Glomerular endothelial cell (primary cell): ENCODE measurements around the gene FAM200A. TPM values are rescaled to one million over a fixed set of nuclear protein-coding genes. Genes with fewer than 3 reads are reported as not detected.
"Not testable (repeated sequence)": the region's sequence is repeated elsewhere in the genome, so short reads cannot be mapped to it uniquely, and the experiment has no call there.

Experiments
- DNase-seq: peaks from one replicate; pipeline ENCODE4 v3.0.0-alpha.2; 2011; ENCODE audit warnings: low read depth, low spot score; ENCODE audit errors: extremely low read depth
- total RNA-seq: library from RNA; depleted of rRNA; stranded (reverse); fragments of >200 nt; gene quantifications from 2 replicates; pipeline ENCODE4 v1.2.3, GENCODE V29; 2015

The FAM200A gene
- total RNA-seq, 1 donor from 2014 or later = 3.8 TPM

DNA sequence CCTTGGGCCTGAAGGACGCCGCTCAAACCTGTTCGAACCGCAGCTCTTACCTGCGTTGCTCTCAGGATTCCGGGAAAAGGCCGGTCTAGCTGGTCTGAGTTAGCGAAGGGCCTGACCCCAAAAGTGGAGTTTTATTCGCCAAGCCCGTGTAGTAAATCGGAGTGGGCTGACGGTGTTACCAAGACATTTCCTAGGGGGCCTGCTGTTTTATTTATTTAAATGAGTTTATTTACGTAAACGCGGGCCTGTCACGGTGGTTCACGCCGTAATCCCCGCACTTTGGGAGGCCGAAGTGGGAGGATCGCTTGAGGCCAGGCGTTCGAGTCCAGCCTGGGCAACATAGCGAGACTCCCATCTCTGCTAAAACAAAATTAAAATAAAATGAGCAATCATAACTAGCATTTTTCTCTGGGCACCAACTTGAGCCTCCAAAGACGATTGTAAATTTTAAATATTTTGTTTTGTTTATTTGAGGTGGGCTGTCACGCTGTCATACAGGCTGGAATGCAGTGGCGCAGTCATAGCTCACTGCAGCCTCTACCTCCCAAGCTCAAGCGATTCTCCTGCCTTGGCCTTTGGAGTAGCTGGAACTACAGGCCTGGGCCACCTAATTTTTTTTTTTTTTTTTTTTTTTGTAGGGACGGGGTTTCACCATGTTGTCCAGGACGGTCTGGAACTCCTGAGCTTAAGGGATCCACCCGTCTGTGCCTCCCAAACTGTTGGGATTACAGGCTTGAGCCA, 7.4 kb upstream of the FAM200A start:
- no peak for DNase-seq

DNA sequence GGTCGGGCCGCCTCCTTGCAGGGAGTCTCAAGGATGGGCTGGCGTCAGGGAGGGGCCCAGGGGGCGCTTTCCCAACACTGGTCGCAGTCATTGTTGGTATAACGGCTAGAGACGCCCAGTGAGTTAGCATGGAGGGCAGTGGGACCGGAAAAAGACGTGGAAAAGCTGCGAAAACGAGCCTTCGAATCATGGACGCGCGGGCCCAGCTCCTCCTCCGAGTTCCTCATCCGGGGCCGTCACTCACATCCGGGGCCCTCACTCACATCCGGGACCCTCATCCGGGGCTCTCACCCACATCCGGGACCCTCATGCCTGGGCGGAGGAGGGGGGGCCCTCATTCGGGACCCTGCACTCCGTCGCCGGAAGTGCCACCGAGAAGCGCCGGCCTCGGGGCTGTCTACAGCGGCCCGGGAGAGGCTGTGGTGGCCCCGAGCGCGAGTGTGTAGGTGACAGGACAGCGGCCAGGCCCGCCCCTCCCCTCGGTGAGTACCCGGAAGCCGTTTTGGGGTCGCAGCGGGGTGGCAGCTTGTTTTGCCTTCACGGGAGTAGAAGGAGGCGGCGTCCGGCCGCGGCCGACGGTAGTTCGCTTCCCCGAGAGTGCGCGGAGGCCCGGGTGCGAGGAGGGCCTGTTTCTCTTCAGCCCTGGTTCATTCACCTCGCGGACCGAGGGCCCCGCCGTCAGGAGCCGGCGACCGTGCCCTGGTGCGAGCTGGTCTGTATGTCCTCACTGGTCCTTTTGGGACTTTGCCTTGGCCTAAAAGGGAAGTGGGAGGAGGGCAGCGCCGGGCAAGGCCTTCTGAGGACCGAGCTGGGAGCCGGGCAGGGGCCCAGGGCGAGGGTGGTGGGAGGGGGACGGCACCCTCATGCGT, 6.6 kb upstream of the FAM200A start, which contains the start of gene ZNF655:
Gene ZNF655 (plus strand): TSS at position 337 of the 869 bp plus-strand sequence. CDS start 1,918 bp downstream, outside the sequence.
- no peak for DNase-seq

DNA sequence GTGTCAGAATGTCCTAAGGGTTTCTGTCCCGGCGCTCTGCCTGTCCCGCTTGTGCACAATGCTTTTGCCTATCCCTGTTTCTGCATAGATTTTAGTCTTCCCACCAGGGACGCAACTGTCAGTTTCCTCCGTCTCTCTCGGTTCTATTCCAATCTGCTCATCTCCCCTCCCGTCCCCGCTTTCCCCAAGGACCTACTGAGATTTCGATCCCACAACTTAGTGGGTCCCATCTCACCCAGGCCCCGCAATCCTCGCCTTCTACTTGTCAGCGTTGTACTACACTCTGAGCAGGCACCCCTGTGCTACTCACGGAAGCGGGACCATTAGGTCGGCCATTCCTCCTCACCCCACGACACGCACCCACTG, 6.0 kb upstream of the FAM200A start:
- no peak for DNase-seq

GRCh38 chr7:99557196-99557607, 5.3 kb upstream of the FAM200A start:
- no peak for DNase-seq

GRCh38 chr7:99554939-99555338, 3.0 kb upstream of the FAM200A start:
- DNase-seq = no peak

DNA sequence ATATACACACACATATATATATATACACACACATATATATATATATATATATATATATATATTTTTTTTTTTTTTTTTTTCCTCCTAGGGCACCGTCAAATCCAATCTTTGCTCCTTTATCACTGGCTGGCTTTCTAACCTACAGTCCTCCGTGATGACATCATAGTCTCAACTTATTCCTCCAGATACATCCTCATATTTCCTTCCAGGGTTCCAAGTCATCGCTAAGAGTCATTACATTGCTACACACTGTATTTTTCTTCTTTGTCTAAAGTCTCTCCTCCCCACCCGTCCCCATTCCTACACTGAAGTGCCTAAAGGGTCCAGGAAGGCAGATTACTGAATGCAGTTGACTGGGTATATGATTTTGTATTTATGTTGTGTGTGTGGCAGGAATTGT, 1.1 kb upstream of the FAM200A start:
- DNase-seq = no peak

DNA sequence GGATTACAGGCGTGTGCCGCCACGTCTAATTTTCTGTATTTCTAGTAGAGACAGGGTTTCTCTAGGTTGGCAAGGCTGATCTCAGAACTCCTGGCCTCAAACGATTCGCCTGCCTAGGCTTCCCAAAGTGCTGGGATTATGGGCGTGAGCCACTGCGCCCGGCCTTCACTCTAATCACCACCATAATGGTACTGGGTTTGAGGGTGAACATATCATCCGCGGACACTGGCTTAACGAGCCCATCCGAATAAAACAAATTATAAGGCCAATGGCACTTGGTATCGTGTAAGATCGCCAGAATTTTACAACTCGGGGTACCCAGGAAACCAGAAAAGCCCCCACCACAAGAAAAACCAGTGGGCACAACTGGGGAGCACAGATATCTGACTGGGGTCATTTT, 580 bp downstream of the FAM200A start:
- DNase-seq = no peak

DNA sequence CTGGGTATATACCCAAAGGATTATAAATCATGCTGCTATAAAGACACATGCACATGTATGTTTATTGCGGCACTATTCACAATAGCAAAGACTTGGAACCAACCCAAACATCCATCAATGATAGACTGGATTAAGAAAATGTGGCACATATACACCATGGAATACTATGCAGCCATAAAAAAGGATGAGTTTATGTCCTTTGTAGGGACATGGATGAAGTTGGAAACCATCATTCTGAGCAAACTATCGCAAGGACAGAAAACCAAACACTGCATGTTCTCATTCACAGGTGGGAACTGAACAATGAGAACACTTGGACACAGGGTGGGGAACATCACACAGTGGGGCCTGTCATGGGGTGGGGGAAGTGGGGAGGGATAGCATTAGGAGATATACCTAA, 2.4 kb downstream of the FAM200A start:
- DNase-seq = not testable (repeated sequence)

DNA sequence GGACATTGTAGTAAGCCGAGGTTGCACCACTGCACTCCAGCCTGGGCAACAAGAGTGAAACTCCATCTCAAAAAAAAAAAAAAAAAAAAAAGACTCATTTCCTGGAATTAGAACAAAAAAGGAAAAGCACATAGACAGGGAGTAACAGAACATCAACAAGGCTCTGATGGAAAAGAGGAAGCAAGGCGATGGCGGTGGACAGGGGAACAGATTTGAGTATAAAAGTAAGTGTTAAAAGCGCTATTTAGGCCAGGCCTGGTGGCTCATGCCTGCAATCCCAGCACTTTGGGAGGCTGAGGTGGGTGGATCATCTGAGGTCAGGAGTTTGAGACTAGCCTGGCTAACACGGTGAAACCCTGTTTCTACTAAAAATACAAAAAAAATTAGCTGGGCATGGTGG, 6.6 kb downstream of the FAM200A start:
- DNase-seq = not testable (repeated sequence)

GRCh38 chr7:99543916-99544315, 8.0 kb downstream of the FAM200A start:
- no peak for DNase-seq

- DNase-seq = no peak
Observed at GRCh38 chr7:99543081-99543671, 8.7 kb downstream of the FAM200A start.

DNA sequence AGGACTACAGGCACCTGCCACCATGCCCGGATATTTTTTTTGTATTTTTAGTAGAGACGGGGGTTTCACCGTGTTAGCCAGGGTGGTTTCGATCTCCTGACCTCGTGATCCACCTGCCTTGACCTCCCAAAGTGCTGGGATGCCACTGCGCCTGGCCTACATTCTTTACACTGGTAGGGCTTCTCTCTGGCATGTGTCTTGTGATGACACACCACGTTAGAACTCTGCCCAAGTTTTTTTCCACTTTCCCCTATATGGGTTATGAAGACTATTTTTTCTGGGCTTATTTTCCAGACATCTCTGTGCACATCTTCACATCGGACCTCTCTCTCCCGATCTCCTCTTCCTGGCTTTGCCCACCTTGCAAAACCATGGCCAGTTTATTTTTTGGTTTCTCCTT, 10.7 kb downstream of the FAM200A start:
- no peak for DNase-seq

DNA sequence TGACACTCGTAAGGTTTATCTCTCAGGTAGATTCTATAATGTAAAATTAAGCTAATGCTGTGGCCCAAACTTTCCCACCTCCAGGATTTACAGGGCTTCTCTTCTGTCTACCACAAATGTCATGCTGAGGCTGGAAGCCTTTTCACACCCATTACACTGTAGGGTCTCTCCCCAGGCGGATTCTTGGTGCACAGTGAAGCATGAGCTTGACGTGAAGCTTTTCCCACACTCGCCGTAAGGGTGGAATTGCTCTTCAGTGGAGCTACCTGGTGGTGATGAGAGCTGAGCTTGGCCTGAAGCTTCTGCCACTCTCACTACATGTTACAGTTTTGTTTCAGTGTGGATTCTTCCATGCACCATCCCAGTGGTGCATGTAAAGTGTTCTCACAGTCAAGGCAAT, 11.4 kb downstream of the FAM200A start:
- no peak for DNase-seq

DNA sequence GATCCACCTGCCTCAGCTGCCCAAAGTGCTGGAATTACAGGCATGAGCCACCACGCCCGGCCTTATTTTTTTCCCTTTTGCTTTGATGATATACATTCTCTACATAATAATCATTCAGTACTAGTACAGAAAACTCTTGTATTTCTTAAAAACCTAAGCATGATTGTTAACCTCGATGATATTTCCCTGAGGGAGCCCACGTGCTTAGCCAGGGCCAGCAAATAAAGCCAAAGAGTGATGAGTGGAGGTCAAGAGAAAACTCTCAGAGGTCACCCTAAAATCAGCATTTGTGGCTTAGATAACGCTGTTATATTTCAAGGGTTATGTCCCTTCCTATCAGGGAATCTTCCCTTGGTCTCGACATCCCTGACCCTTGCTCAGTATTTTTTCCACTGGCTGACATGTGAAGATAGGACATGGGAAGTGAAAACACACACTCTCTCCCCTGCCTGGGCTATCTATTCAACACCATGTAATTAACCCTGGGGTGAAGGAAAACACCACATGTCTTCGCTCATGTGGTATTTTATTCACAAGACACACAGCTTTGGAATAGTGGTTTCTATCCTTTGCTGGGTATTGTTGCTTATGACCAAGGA, 12.6 kb downstream of the FAM200A start:
- no peak for DNase-seq

DNA sequence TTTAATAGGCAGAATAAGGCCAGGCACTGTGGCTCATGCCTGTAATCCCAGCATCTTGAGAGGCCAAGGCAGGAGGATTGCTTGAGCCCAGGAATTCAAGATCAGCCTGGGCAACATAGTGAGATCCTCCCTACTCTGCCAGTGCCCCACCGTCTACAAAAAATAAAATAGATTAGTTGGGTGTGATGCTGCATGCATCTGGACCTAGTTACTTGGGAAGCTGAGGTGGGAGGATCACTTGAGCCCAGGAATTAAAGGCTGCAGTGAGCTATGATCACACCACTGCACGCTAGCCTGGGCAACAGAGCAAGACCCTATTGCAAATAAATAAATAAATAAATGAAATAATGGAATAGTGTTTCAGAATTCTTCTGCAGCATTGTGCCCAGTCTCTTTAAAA, 16.2 kb downstream of the FAM200A start:
- no peak for DNase-seq

- no peak for DNase-seq
Observed at GRCh38 chr7:99531354-99531765, 20.6 kb downstream of the FAM200A start.

DNA sequence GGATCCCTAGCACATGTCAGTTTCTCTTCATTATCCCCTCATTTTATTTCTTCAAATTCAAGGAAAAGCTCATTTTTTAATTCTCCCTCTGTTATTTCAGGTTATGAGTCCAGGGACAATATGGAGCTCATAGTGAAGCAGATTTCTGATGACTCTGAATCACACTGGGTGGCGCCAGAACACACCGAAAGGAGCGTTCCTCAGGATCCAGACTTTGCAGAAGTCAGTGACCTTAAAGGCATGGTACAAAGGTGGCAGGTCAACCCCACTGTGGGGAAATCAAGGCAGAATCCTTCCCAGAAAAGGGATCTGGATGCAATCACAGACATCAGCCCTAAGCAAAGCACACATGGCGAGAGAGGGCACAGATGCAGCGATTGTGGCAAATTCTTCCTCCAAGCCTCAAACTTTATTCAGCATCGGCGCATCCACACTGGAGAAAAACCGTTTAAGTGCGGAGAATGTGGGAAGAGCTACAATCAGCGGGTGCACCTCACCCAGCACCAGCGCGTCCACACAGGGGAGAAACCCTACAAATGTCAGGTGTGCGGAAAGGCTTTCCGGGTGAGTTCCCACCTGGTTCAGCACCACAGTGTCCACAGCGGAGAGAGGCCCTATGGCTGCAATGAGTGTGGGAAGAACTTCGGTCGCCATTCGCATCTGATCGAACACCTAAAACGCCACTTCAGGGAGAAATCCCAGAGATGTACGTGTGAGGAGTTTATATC, 26.0 kb downstream of the FAM200A start:
- DNase-seq = no peak

- no peak for DNase-seq
Observed at GRCh38 chr7:99521399-99521798, 30.5 kb downstream of the FAM200A start.

DNA sequence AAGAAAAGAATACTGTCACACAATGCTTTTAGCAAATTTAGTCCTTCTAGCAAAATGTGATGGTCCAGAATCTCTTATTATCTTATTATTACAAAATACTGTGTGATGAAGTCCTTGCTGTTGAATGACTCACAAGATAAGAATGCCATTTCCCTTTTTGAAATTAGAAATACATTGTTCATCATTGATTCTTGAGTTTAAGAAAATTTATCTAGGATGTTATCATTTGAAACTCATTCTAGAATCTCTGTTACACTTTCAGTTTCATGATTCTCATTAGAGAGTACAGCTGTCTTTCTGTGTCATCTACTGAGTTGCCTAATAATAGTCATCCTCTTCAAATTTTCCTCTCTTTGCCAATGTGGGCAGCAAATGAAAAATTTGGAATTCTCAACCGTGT, 37.9 kb downstream of the FAM200A start:
- DNase-seq = no peak

DNA sequence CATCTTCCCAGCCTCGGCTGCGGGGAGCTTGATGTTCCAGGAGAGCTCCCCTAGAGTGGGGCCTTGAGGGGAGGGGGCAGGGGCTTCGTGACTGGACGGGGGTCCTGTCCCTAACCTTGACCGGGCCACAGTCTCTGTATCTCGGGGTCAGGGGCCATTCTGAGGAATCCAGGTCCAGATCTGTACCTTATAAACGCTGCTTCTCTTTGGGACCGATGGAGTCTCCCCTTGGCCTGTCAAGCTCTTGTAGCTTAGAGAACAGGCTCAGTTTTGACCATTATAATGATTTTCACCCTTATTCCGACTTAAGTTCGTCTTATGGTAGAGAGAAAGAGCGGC, 46.6 kb downstream of the FAM200A start:
- no peak for DNase-seq
